K562 (cell line): ENCODE data around the gene DERL3. TPM values are rescaled to one million over a fixed set of nuclear protein-coding genes. Genes with fewer than 3 reads are reported as not detected.

ENCODE experiments used
- ATAC-seq: fragments of 200-7000 bp; cut with Tn5 transposase; 3 replicates; pipeline ENCODE4 v1.9.1; 2020; ENCODE audit warnings: moderate library complexity
- BruUV-seq: library from RNA; stranded (reverse); fragments of 400-500 nt; replicated peaks from 2 replicates; lab custom pipeline; 2021; lab: Mats Ljungman, UMichigan
- CTCF ChIA-PET: fragments of 300-600 bp; formaldehyde crosslinking; extraction: SDS; loops from one replicate; lab custom pipeline; 2021; ENCODE audit warnings: low intra/inter-chr PET ratio; lab: Yijun Ruan, JAX
- POLR2A ChIA-PET: fragments of 300-600, 350-650 bp; sonication (Branson Sonifier 250); formaldehyde crosslinking; extraction: SDS; loops from one replicate; lab custom pipeline; 2021; ENCODE audit warnings: antibody characterized with exemption, inconsistent platforms; lab: Yijun Ruan, JAX
- DNase-seq, 4 experiments: peaks; one replicate each; pipeline versions ENCODE4 v3.0.0 to v3.0.0-alpha.2; 2011 to 2018; ENCODE audit warnings: low spot score in 3 of 4, mixed read lengths in 3 of 4; ENCODE audit errors: extremely low read depth in 1 of 4
- FAIRE-seq: peaks from 2 replicates; lab custom pipeline; 2011; peaks lifted over from hg19 to GRCh38; lab: Jason Lieb, UNC
- H2AFZ ChIP-seq: 2 replicates; pipeline ENCODE4 v1.6.0; 2011; ENCODE audit warnings: low read depth, low read length, control low read depth, inconsistent platforms
- H3K27ac ChIP-seq: fragments of 200-600 bp; 3 replicates; pipeline ENCODE4 v1.8.0; 2011; ENCODE audit warnings: low read depth, mild to moderate bottlenecking, control low read depth, inconsistent platforms, low read length, moderate library complexity, mixed read lengths; ENCODE audit errors: extremely low read depth
- H3K27me3 ChIP-seq, 2 experiments: fragments of 300-600 bp in 1 of 2; 2 replicates in 1 of 2; 3 replicates in 1 of 2; pipeline versions ENCODE4 v1.6.0 to v1.8.0; 2011; ENCODE audit warnings: inconsistent platforms in 2 of 2, low read length in 2 of 2, mild to moderate bottlenecking in 1 of 2, mixed read lengths in 1 of 2, moderate library complexity in 1 of 2; ENCODE audit not compliant: control insufficient read depth in 2 of 2, insufficient read depth in 2 of 2
- H3K36me3 ChIP-seq: fragments of 300-600 bp; 3 replicates; pipeline ENCODE4 v1.8.0; 2011; ENCODE audit warnings: mild to moderate bottlenecking, low read length, inconsistent platforms; ENCODE audit not compliant: control insufficient read depth, insufficient read depth
- H3K4me1 ChIP-seq, 2 experiments: fragments of 200-600 bp in 1 of 2; replicated peaks in 1 of 2; 2 replicates in 1 of 2; 3 replicates in 1 of 2; pipeline versions ENCODE4 v1.5.1 to v1.8.0; 2011; ENCODE audit warnings: inconsistent platforms in 2 of 2, low read length in 2 of 2, mild to moderate bottlenecking in 1 of 2, mixed read lengths in 1 of 2, moderate library complexity in 1 of 2; ENCODE audit not compliant: control insufficient read depth in 2 of 2, insufficient read depth in 2 of 2
- H3K4me2 ChIP-seq: 2 replicates; pipeline ENCODE4 v1.6.1; 2011; ENCODE audit warnings: low read length, control low read depth, inconsistent platforms, mixed read lengths; ENCODE audit not compliant: insufficient read depth
- H3K4me3 ChIP-seq: fragments of 200-600 bp; sonication (generic), shearing (Covaris generic); 2 replicates; pipeline ENCODE4 v1.5.1; 2016; ENCODE audit warnings: control low read depth, inconsistent platforms
- H3K79me2 ChIP-seq: fragments of 200-600 bp; 3 replicates; pipeline ENCODE4 v1.8.0; 2011; ENCODE audit warnings: low read length, inconsistent platforms; ENCODE audit not compliant: control insufficient read depth, insufficient read depth
- H3K9ac ChIP-seq, 2 experiments: 2 replicates each; pipeline versions ENCODE4 v1.6.0 to v1.6.1; 2011; ENCODE audit warnings: low read depth in 2 of 2, low read length in 2 of 2, control low read depth in 1 of 2, inconsistent platforms in 1 of 2, mild to moderate bottlenecking in 1 of 2, mixed read lengths in 1 of 2; ENCODE audit not compliant: insufficient read depth in 1 of 2
- H3K9me1 ChIP-seq: one replicate; pipeline ENCODE4 v1.6.0; 2011; ENCODE audit warnings: inconsistent platforms, mild to moderate bottlenecking, low read length, moderate library complexity; ENCODE audit not compliant: control insufficient read depth, insufficient read depth
- H3K9me3 ChIP-seq: replicated peaks from 2 replicates; pipeline ENCODE4 v1.5.1; 2011; ENCODE audit warnings: low read depth, low read length, inconsistent platforms; ENCODE audit not compliant: control insufficient read depth, insufficient read depth
- H4K20me1 ChIP-seq: replicated peaks from 2 replicates; pipeline ENCODE4 v1.6.1; 2011; ENCODE audit warnings: low read length, inconsistent platforms, mixed read lengths; ENCODE audit not compliant: control insufficient read depth, insufficient read depth
- CHAMP1 ChIP-seq: fragments of 450-650 bp; IDR thresholded peaks from 2 replicates; pipeline ENCODE4 v1.6.1; 2016; ENCODE audit warnings: mild to moderate bottlenecking
- CHD1 ChIP-seq: fragments of 200-600 bp; sonication (generic); IDR thresholded peaks from one replicate; pipeline ENCODE4 v1.6.1; 2012; ENCODE audit warnings: mild to moderate bottlenecking, moderate library complexity, low read length, inconsistent platforms
- FOXA1 ChIP-seq: fragments of 450-650 bp; IDR thresholded peaks from 2 replicates; pipeline ENCODE4 v1.6.1; 2016; ENCODE audit warnings: mild to moderate bottlenecking, borderline replicate concordance
- HNRNPH1 ChIP-seq: fragments of 200-400 bp; formaldehyde crosslinking; optimal IDR thresholded peaks from 2 replicates; pipeline ENCODE3; 2017; ENCODE audit warnings: low read depth, mild to moderate bottlenecking, low read length, moderate library complexity
- ILK ChIP-seq: fragments of 450-650 bp; IDR thresholded peaks from 2 replicates; pipeline ENCODE4 v1.6.1; 2016; ENCODE audit warnings: missing genetic modification characterization, low read depth, mild to moderate bottlenecking, missing compliant biosample characterization, moderate library complexity, borderline replicate concordance
- POLR2B ChIP-seq: fragments of 450-650 bp; IDR thresholded peaks from 2 replicates; pipeline ENCODE4 v1.6.1; 2018; ENCODE audit warnings: low read depth; ENCODE audit not compliant: partially characterized antibody
- PYGO2 ChIP-seq: fragments of 450-650 bp; IDR thresholded peaks from 2 replicates; pipeline ENCODE4 v1.6.1; 2016; ENCODE audit warnings: mild to moderate bottlenecking, missing genetic modification characterization, moderate library complexity, missing compliant biosample characterization
- RHOXF2B ChIP-seq: fragments of 250-450 bp; sonication (Bioruptor Pico); conservative IDR thresholded peaks from 2 replicates; pipeline ENCODE4 v1.5.1; 2021
- SAFB ChIP-seq: fragments of 200-400 bp; formaldehyde crosslinking; IDR thresholded peaks from 2 replicates; pipeline ENCODE4 v1.6.1; 2017; ENCODE audit warnings: low read depth, low read length, borderline replicate concordance
- STAT5B ChIP-seq: fragments of 250-450 bp; sonication (Bioruptor Pico); IDR thresholded peaks from 2 replicates; pipeline ENCODE4 v1.8.0; 2021; ENCODE audit warnings: mild to moderate bottlenecking, inconsistent platforms
- TAF1 ChIP-seq: IDR thresholded peaks from 2 replicates; pipeline ENCODE4 v1.6.1; 2011; ENCODE audit warnings: mild to moderate bottlenecking, low read length, moderate library complexity; ENCODE audit not compliant: insufficient read depth, control insufficient read depth, severe bottlenecking; ENCODE audit errors: extremely low read depth
- TARDBP ChIP-seq: fragments of 450-650 bp; IDR thresholded peaks from 2 replicates; pipeline ENCODE4 v1.6.1; 2016
- ZBTB2 ChIP-seq: fragments of 450-650 bp; IDR thresholded peaks from 2 replicates; pipeline ENCODE4 v1.6.1; 2016; ENCODE audit warnings: antibody characterized with exemption
- WGBS: fragments of 100-300 bp; shearing (Covaris generic); methylation state at CpG from one replicate; pipeline ENCODE4 v1.1.6; 2016; ENCODE audit warnings: low coverage, mixed read lengths; ENCODE audit not compliant: insufficient coverage; ENCODE audit errors: missing lambda C conversion rate; 5-methylcytosine and 5-hydroxymethylcytosine counted together
- in situ Hi-C: fragments of 300-500 bp; cut with MboI; formaldehyde crosslinking; loops from 4 replicates; pipeline ENCODE4 v1.15.0; 2018; ENCODE audit warnings: inconsistent platforms, mixed read lengths
- intact Hi-C: fragments of 100-400 bp; cut with micrococcal nuclease; formaldehyde crosslinking; loops from 2 replicates; pipeline ENCODE4 v1.14.2; 2022
- polyA plus RNA-seq, 8 experiments: library from polyadenylated mRNA; depleted of rRNA in 4 of 8; stranded (reverse) in 5 of 8; unstranded in 3 of 8; fragments of >200 nt; fragmentation: Nextera tagmentation in 2 of 8; fragmentation: Illumina TruSeq in 1 of 8; extraction: Ambion mirVana in 2 of 8; extraction: Trizol in 1 of 8; gene quantifications; 2 replicates each; pipeline versions ENCODE4 v1.2.1 to v1.2.3, GENCODE V29; 2011 to 2014; ENCODE audit warnings: inconsistent platforms in 1 of 8, missing spikeins in 1 of 8
- total RNA-seq, 7 experiments: library from RNA; depleted of rRNA in 6 of 7; stranded (reverse); fragments of >200 nt in 6 of 7; fragmentation: Illumina TruSeq in 2 of 7; extraction: Trizol in 2 of 7; gene quantifications; 2 replicates each; pipeline versions ENCODE4 v1.2.1 to v1.2.3, GENCODE V29; 2011 to 2021; ENCODE audit warnings: low replicate concordance in 1 of 7

The DERL3 gene
- total and polyA plus RNA-seq, 9 of the 15 experiments (the other 6 are each of a cell fraction or from before 2014, with no cell fraction given) = 1.3 to 12.4 (median 4.8) TPM

- Histone ChIP-seq H4K20me1 (no peaks in the 10 kb centered on the region), H3K9ac (no peak overlapping the region), H3K27ac (no peak overlapping the region), H3K4me2 (no peak overlapping the region), H3K79me2 (no peaks in the 10 kb centered on the region), H3K9me3 (no peaks in the 10 kb centered on the region), H3K27me3 (no peaks in the 10 kb centered on the region), H2AFZ (no peak overlapping the region), H3K4me3 (no peak overlapping the region), H3K9me1 (no peaks in the 10 kb centered on the region), H3K4me1 (no peaks in the 10 kb centered on the region), H3K36me3 (peaks cover 69% of the 10 kb centered on the region; the same call in 2 of the 3 replicates)
- FAIRE-seq = no peak
- BruUV-seq = no TSS peak
- TF ChIP-seq HNRNPH1 = no peak
- no peak for TF ChIP-seq ILK (tag)
- TF ChIP-seq STAT5B (CRISPR knock-in tag) = no peak
- TF ChIP-seq TARDBP = no peak
- TF ChIP-seq FOXA1 = no peak
- no peak for TF ChIP-seq CHAMP1
- no peak for TF ChIP-seq TAF1
- TF ChIP-seq RHOXF2B (CRISPR knock-in tag) = no peak
- no peak for TF ChIP-seq POLR2B
- no peak for TF ChIP-seq CHD1
- TF ChIP-seq PYGO2 = no peak
- no peak for TF ChIP-seq SAFB
- no peak for TF ChIP-seq ZBTB2
- POLR2A ChIA-PET = no interaction called here
- 88% methylated on average over 4 of the region's 6 CpGs for WGBS
- in situ Hi-C loops = no loop called here
- intact Hi-C loops = no loop called here
- CTCF ChIA-PET = no interaction called here
- no peak for ATAC-seq
- no peak for DNase-seq
These were observed 16.6 kb downstream of the DERL3 start for GRCh38 chr22:23822101-23822671.
